ENCODE measurements around the gene NNMT. TPM values are rescaled to one million over a fixed set of nuclear protein-coding genes. Genes with fewer than 3 reads are reported as not detected.

Gene NNMT
- total RNA-seq, 2 experiments from 2014 or later: not detected

GRCh38 chr11:114297806-114298709 lies 1.9 kb downstream of the NNMT start:
- H3K79me2 ChIP-seq (ENCODE audit: insufficient read depth, low read depth, low read length): no peaks in the 10 kb centered on the region
- H3K4me3 ChIP-seq (ENCODE audit: low read depth, low read length, poor library complexity, severe bottlenecking): no peak overlapping the region
- TF ChIP-seq CTCF (conservative IDR thresholded peaks at IDR 0.05; ENCODE audit: low read length) (no peak), EZH2phosphoT487 (IDR thresholded peaks at IDR 0.05; ENCODE audit: borderline replicate concordance, low read depth, low read length) (no peak)
- H3K36me3 ChIP-seq (ENCODE audit: insufficient read depth, low read length): no peaks in the 10 kb centered on the region
- ChIA-PET CTCF (ENCODE audit: unreplicated experiment) (no interaction called here), POLR2A (no interaction called here)
- no TSS peak for BruUV-seq (replicated peaks)
- H4K20me1 ChIP-seq (ENCODE audit: insufficient read depth, low read length): no peaks in the 10 kb centered on the region
- H2AFZ ChIP-seq (ENCODE audit: low read length): no peak overlapping the region
- no peak for DNase-seq (ENCODE audit: low spot score)
- H3K27ac ChIP-seq (ENCODE audit: low read depth, low read length, poor library complexity, severe bottlenecking): no peak overlapping the region
- H3K9me2 ChIP-seq (ENCODE audit: insufficient read depth, low read length): no peaks in the 10 kb centered on the region
- no peaks in the 10 kb centered on the region for H3K4me1 ChIP-seq (ENCODE audit: insufficient read depth, low read length, poor library complexity, severe bottlenecking)
- no peaks in the 10 kb centered on the region for H3K9me3 ChIP-seq (ENCODE audit: low read length)
- intact Hi-C loops (cut with micrococcal nuclease; ENCODE audit: unreplicated experiment): no loop called here
- H3K4me2 ChIP-seq (ENCODE audit: low read length): no peak overlapping the region

- Histone ChIP-seq H3K36me3 (ENCODE audit: insufficient read depth, low read length) (no peaks in the 10 kb centered on the region), H3K4me1 (ENCODE audit: insufficient read depth, low read length, poor library complexity, severe bottlenecking) (no peaks in the 10 kb centered on the region), H3K4me3 (ENCODE audit: low read depth, low read length, poor library complexity, severe bottlenecking) (no peak overlapping the region), H3K27ac (ENCODE audit: low read depth, low read length, poor library complexity, severe bottlenecking) (no peak overlapping the region), H2AFZ (ENCODE audit: low read length) (no peak overlapping the region), H3K9me2 (ENCODE audit: insufficient read depth, low read length) (no peaks in the 10 kb centered on the region), H3K79me2 (ENCODE audit: insufficient read depth, low read depth, low read length) (no peaks in the 10 kb centered on the region), H4K20me1 (ENCODE audit: insufficient read depth, low read length) (no peaks in the 10 kb centered on the region), H3K9me3 (ENCODE audit: low read length) (no peaks in the 10 kb centered on the region), H3K4me2 (ENCODE audit: low read length) (no peak overlapping the region)
- intact Hi-C loops (cut with micrococcal nuclease; ENCODE audit: unreplicated experiment): no loop called here
- DNase-seq (ENCODE audit: low spot score): no peak
- CTCF ChIA-PET (ENCODE audit: unreplicated experiment): no interaction called here
- POLR2A ChIA-PET: no interaction called here
- TF ChIP-seq EZH2phosphoT487 (IDR thresholded peaks at IDR 0.05; ENCODE audit: borderline replicate concordance, low read depth, low read length) (no peak), CTCF (conservative IDR thresholded peaks at IDR 0.05; ENCODE audit: low read length) (no peak)
- BruUV-seq (replicated peaks): no TSS peak
Observed at GRCh38 chr11:114298710-114299109, 2.5 kb downstream of the NNMT start.

- Histone ChIP-seq H2AFZ (ENCODE audit: low read length) (no peak overlapping the region), H3K36me3 (ENCODE audit: insufficient read depth, low read length) (no peaks in the 10 kb centered on the region), H3K4me1 (ENCODE audit: insufficient read depth, low read length, poor library complexity, severe bottlenecking) (no peaks in the 10 kb centered on the region), H3K9me2 (ENCODE audit: insufficient read depth, low read length) (no peaks in the 10 kb centered on the region), H3K4me3 (ENCODE audit: low read depth, low read length, poor library complexity, severe bottlenecking) (no peak overlapping the region), H4K20me1 (ENCODE audit: insufficient read depth, low read length) (no peaks in the 10 kb centered on the region), H3K9me3 (ENCODE audit: low read length) (no peaks in the 10 kb centered on the region), H3K27ac (ENCODE audit: low read depth, low read length, poor library complexity, severe bottlenecking) (no peak overlapping the region), H3K4me2 (ENCODE audit: low read length) (no peak overlapping the region), H3K79me2 (ENCODE audit: insufficient read depth, low read depth, low read length) (no peaks in the 10 kb centered on the region)
- ChIA-PET POLR2A (interaction anchor here (1.2 kb wide), 1 partner anchor 16 kb away, joined by 3 read pairs; no protein-coding TSS in a partner anchor), CTCF (ENCODE audit: unreplicated experiment) (no interaction called here)
- intact Hi-C loops (cut with micrococcal nuclease; ENCODE audit: unreplicated experiment): no loop called here
- DNase-seq (ENCODE audit: low spot score): no peak
- BruUV-seq (replicated peaks): no TSS peak
- TF ChIP-seq EZH2phosphoT487 (IDR thresholded peaks at IDR 0.05; ENCODE audit: borderline replicate concordance, low read depth, low read length) (no peak), CTCF (conservative IDR thresholded peaks at IDR 0.05; ENCODE audit: low read length) (no peak)
Observed at GRCh38 chr11:114301088-114301487, 4.9 kb downstream of the NNMT start.
